Activated CD8-positive, alpha-beta T cell treated with anti-CD3 and anti-CD28 coated beads, Interleukin-2, amount 10 ng/mL, durations not matched to agents 7 days and 5 days (primary cell): ENCODE data around the gene VTI1A. TPM values are rescaled to one million over a fixed set of nuclear protein-coding genes. Genes with fewer than 3 reads are reported as not detected.

Experiments used
- ATAC-seq: fragments of 150-1000 bp; cut with Tn5 transposase; one replicate; pipeline ENCODE4 v1.10.0; 2021; ENCODE audit warnings: moderate library complexity
- CTCF ChIA-PET: fragments of 350-600 bp; sonication (Branson Sonifier 250); formaldehyde crosslinking; loops from one replicate; lab custom pipeline; 2021; ENCODE audit warnings: antibody characterized with exemption; lab: Charles Lee
- POLR2A ChIA-PET: fragments of 350-600 bp; sonication (Branson Sonifier 250); formaldehyde crosslinking; loops from one replicate; lab custom pipeline; 2021; ENCODE audit warnings: antibody characterized with exemption; lab: Charles Lee
- DNase-seq: peaks from one replicate; pipeline ENCODE4 v3.0.0-alpha.2; 2020
- H3K27ac Mint-ChIP-seq: one replicate; pipeline ENCODE4 v1.8.0; 2021; ENCODE audit warnings: mild to moderate bottlenecking, mixed read lengths
- H3K27me3 Mint-ChIP-seq: one replicate; pipeline ENCODE4 v1.8.0; 2021; ENCODE audit warnings: low read depth, mixed read lengths
- H3K36me3 Mint-ChIP-seq: one replicate; pipeline ENCODE4 v1.8.0; 2021; ENCODE audit warnings: low read depth, mixed read lengths
- H3K4me1 Mint-ChIP-seq: one replicate; pipeline ENCODE4 v1.8.0; 2021; ENCODE audit warnings: low read depth, mixed read lengths
- H3K4me3 Mint-ChIP-seq: one replicate; pipeline ENCODE4 v1.8.0; 2021; ENCODE audit warnings: mild to moderate bottlenecking, mixed read lengths
- H3K9me3 Mint-ChIP-seq: one replicate; pipeline ENCODE4 v1.8.0; 2022; ENCODE audit warnings: mixed read lengths; ENCODE audit not compliant: insufficient read depth
- total RNA-seq, 2 experiments: library from RNA; stranded (reverse); gene quantifications; one replicate each; pipeline ENCODE4 v1.2.3, GENCODE V29; 2021

Gene VTI1A
- total RNA-seq, 2 experiments from 2014 or later, result 40.2 to 43.7 TPM

GRCh38 chr10:112771733-112772132, 324.7 kb downstream of the VTI1A start:
- DNase-seq (no peak), ATAC-seq (no peak)
- CTCF ChIA-PET, result no interaction called here
- POLR2A ChIA-PET, result no interaction called here
- no peaks in the 10 kb centered on the region for H3K36me3 Mint-ChIP-seq
- no peak overlapping the region for H3K27ac Mint-ChIP-seq
- H3K4me3 Mint-ChIP-seq, result no peak overlapping the region
- H3K4me1 Mint-ChIP-seq, result no peaks in the 10 kb centered on the region
- H3K9me3 Mint-ChIP-seq, result no peaks in the 10 kb centered on the region
- no peaks in the 10 kb centered on the region for H3K27me3 Mint-ChIP-seq

GRCh38 chr10:112773783-112774182, 326.8 kb downstream of the VTI1A start:
- Mint-ChIP-seq H3K36me3 (no peaks in the 10 kb centered on the region), H3K4me1 (no peaks in the 10 kb centered on the region), H3K9me3 (no peaks in the 10 kb centered on the region), H3K27me3 (no peaks in the 10 kb centered on the region), H3K27ac (no peak overlapping the region), H3K4me3 (no peak overlapping the region)
- ATAC-seq (no peak), DNase-seq (no peak)
- ChIA-PET CTCF (no interaction called here), POLR2A (interaction anchor here (0.7 kb wide), 1 partner anchor 134 kb away, joined by 8 read pairs; no protein-coding TSS in a partner anchor)

GRCh38 chr10:112774210-112774609, 327.2 kb downstream of the VTI1A start:
- ChIA-PET POLR2A (interaction anchor here (0.7 kb wide), 1 partner anchor 133 kb away, joined by 8 read pairs; no protein-coding TSS in a partner anchor), CTCF (no interaction called here)
- H3K9me3 Mint-ChIP-seq, result no peaks in the 10 kb centered on the region

GRCh38 chr10:112774798-112775197, 327.8 kb downstream of the VTI1A start:
- Mint-ChIP-seq H3K4me1 (no peaks in the 10 kb centered on the region), H3K9me3 (no peaks in the 10 kb centered on the region), H3K27ac (no peak overlapping the region), H3K36me3 (no peaks in the 10 kb centered on the region), H3K4me3 (no peak overlapping the region), H3K27me3 (no peaks in the 10 kb centered on the region)
- no peak for DNase-seq
- ChIA-PET CTCF (no interaction called here), POLR2A (interaction anchor here (0.6 kb wide), 1 partner anchor 25 kb away, joined by 8 read pairs; no protein-coding TSS in a partner anchor)
- ATAC-seq, result no peak

More at GRCh38 chr10:112774210-112774609, 327.2 kb downstream of the VTI1A start:
- Mint-ChIP-seq H3K4me3 (no peak overlapping the region), H3K4me1 (no peaks in the 10 kb centered on the region), H3K27ac (no peak overlapping the region), H3K36me3 (no peaks in the 10 kb centered on the region), H3K27me3 (no peaks in the 10 kb centered on the region)
- DNase-seq, result no peak
- no peak for ATAC-seq

GRCh38 chr10:112775381-112775780, 328.4 kb downstream of the VTI1A start:
- ChIA-PET POLR2A (no interaction called here), CTCF (no interaction called here)
- Mint-ChIP-seq H3K36me3 (no peaks in the 10 kb centered on the region), H3K27me3 (no peaks in the 10 kb centered on the region), H3K4me1 (no peaks in the 10 kb centered on the region), H3K9me3 (no peaks in the 10 kb centered on the region), H3K4me3 (no peak overlapping the region), H3K27ac (no peak overlapping the region)
- DNase-seq (no peak), ATAC-seq (no peak)

- Mint-ChIP-seq H3K4me3 (no peak overlapping the region), H3K27me3 (no peaks in the 10 kb centered on the region), H3K4me1 (no peaks in the 10 kb centered on the region), H3K27ac (no peak overlapping the region), H3K36me3 (no peaks in the 10 kb centered on the region), H3K9me3 (no peaks in the 10 kb centered on the region)
- ChIA-PET CTCF (no interaction called here), POLR2A (no interaction called here)
- DNase-seq (no peak), ATAC-seq (no peak)
Observed at GRCh38 chr10:112775892-112776674, 329.1 kb downstream of the VTI1A start.

GRCh38 chr10:112778579-112778978, 331.6 kb downstream of the VTI1A start:
- H3K36me3 Mint-ChIP-seq, result peaks cover 2% of the 10 kb centered on the region
- H3K27ac Mint-ChIP-seq, result no peak overlapping the region
- ChIA-PET POLR2A (no interaction called here), CTCF (interaction anchor here (1.7 kb wide), 1 partner anchor 606 kb away, joined by 4 read pairs; no protein-coding TSS in a partner anchor)
- H3K4me1 Mint-ChIP-seq, result no peaks in the 10 kb centered on the region
- H3K4me3 Mint-ChIP-seq, result no peak overlapping the region
- H3K9me3 Mint-ChIP-seq, result no peaks in the 10 kb centered on the region
- DNase-seq (no peak), ATAC-seq (no peak)
- H3K27me3 Mint-ChIP-seq, result no peaks in the 10 kb centered on the region

GRCh38 chr10:112779025-112779770, 332.2 kb downstream of the VTI1A start:
- no peak for ATAC-seq
- Mint-ChIP-seq H3K27me3 (no peaks in the 10 kb centered on the region), H3K4me3 (no peak overlapping the region), H3K36me3 (peaks cover 2% of the 10 kb centered on the region), H3K27ac (no peak overlapping the region), H3K4me1 (no peaks in the 10 kb centered on the region), H3K9me3 (no peaks in the 10 kb centered on the region)
- CTCF ChIA-PET, result interaction anchor here (1.7 to 1.8 kb wide), 2 partner anchors 307 to 606 kb away, joined by 3 to 4 read pairs; no protein-coding TSS in a partner anchor
- POLR2A ChIA-PET, result no interaction called here
- DNase-seq, result no peak

GRCh38 chr10:112782200-112782907, 335.3 kb downstream of the VTI1A start:
- Mint-ChIP-seq H3K9me3 (peaks cover 16% of the 10 kb centered on the region), H3K36me3 (peaks cover 2% of the 10 kb centered on the region), H3K4me1 (no peaks in the 10 kb centered on the region), H3K27ac (no peak overlapping the region), H3K4me3 (no peak overlapping the region), H3K27me3 (no peaks in the 10 kb centered on the region)
- no peak for ATAC-seq
- CTCF ChIA-PET, result no interaction called here
- POLR2A ChIA-PET, result no interaction called here
- DNase-seq, result no peak

GRCh38 chr10:112783351-112784021, 336.5 kb downstream of the VTI1A start:
- Mint-ChIP-seq H3K36me3 (peaks cover 4% of the 10 kb centered on the region), H3K27ac (no peak overlapping the region), H3K4me3 (no peak overlapping the region), H3K9me3 (peaks cover 17% of the 10 kb centered on the region), H3K4me1 (no peaks in the 10 kb centered on the region), H3K27me3 (no peaks in the 10 kb centered on the region)
- POLR2A ChIA-PET, result no interaction called here
- CTCF ChIA-PET, result no interaction called here
- ATAC-seq (no peak), DNase-seq (no peak)

- Mint-ChIP-seq H3K4me3 (no peak overlapping the region), H3K27ac (no peak overlapping the region), H3K9me3 (peaks cover 17% of the 10 kb centered on the region), H3K36me3 (peaks cover 4% of the 10 kb centered on the region), H3K4me1 (no peaks in the 10 kb centered on the region), H3K27me3 (no peaks in the 10 kb centered on the region)
- CTCF ChIA-PET, result no interaction called here
- no peak for DNase-seq
- POLR2A ChIA-PET, result no interaction called here
- no peak for ATAC-seq
Observed at GRCh38 chr10:112784022-112784461, 337.0 kb downstream of the VTI1A start.
